ENCODE data around the gene EFHD1.
"Not testable (repeated sequence)": the region's sequence is repeated elsewhere in the genome, so short reads cannot be mapped to it uniquely, and the experiment has no call there.

EFHD1 gene

GRCh38 chr2:232622563-232622962 lies 10.8 kb upstream of the EFHD1 start:
- DNase-seq = no peak

DNA sequence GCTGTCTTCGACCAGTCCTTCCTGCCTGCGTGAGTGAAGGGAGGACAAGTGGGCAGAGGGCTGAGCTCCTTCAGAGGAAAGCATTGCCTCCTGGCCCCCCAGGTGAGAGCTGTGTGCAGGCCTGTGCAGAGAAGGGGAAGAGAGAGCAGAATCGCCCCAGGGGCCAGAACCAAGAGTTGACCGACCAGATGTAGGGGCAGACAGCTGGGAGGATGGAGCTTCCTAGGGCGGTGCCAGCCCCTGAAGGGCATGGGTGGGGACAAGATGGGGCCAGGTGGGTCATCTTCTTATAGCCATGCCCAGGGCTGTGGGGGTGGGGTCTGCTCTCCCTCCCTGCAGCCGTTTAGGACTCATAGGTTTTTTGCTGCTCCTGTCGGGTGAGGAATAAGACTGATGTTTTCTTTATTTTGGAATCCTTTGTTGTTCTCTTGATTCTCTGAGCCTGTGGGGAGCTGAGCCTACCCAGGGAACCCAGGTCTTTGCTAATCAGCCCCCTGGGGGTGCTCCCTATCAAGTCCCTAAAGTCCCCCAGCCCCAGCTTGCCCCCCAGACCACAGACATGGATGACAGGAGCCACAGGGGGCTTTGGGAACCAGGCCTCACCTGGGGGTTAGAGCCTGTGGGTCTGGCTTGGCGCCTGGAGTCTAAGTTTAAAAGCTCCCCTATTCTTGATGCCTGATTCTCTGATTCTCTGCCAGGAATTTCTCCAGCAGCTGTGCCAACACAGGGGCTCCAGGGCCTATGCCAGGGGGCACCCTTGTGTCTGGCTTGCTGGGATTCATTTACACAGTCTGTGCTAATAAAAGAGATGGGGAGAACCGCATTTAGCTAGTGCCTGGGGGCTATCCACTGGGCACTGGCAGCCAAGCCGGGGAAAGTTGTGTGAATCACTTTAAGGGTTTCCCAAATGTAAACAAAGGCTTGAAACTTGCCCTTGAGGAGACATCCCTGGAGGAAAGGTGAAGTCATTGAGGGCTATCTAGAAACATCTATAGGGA lies 9.3 kb upstream of the EFHD1 start:
- no peak for DNase-seq

GRCh38 chr2:232626584-232626983 lies 6.8 kb upstream of the EFHD1 start:
- no peak for DNase-seq

DNA sequence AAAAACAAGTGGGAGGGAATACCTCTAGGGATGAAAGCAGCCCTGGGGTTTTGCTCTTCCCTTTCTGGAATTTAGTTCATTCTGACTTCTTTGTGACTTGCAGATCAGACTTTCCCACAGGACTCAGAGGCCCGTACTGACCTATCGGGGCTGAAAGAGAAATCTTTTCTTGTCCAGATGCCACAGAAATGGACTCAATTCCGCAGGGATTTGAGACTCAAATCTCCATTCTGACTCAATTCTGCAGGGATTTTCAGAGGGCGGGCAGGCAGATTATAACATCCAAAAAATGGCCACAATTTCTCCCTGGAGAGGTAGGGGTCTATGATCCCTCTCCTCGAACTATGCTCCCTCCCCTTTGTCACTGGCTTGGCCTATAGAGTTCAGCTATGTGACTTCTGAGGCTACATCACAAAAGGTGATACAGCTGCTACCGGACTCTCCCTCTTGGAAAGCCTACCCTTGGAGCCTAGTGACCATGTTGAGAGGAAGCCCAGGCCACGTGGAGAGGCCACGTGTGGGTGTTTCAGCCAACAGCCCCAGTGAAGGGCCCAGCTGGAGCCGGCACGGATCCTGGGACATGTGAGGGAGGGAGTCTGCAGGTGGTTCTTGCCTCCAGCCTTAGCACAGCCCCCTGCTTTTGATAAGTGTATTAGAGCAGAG lies 4.8 kb upstream of the EFHD1 start:
- no peak for DNase-seq

- DNase-seq = no peak
These were observed 4.3 kb upstream of the EFHD1 start for GRCh38 chr2:232629129-232629475.

DNA sequence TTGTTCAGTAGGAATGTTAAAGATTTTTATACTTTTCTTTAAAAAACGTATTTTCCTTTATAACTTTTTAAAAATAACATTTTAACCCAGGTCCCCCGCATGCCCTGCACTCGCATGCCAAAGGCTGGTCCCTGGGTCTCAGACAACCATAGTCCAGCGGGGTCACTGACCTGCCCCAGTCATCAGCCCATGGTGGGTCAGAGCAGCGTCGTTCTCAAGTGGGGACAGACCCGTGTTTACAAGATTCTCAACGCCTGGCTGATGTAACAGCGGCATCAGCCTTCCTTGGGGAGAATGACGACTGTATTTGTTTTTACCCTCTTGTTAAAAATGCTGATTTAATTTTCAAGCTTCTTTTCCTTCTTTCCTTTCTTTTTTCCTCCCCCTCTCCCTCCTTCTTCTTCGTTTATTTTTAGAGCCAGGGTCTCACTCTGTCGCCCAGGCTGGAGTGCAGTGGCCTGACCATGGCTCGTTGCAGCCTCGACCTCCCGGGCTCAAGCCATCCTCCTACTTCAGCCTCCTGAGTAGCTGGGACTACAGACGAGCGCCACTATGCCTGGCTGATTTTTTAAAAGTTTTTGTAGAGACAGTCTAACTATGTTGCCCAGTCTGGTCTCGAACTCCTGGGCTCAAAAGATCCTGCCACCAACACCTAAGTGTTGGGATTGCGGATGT lies 1.0 kb upstream of the EFHD1 start:
- no peak for DNase-seq

GRCh38 chr2:232632904-232633412 lies 446 bp upstream of the EFHD1 start:
- DNase-seq = no peak

DNA sequence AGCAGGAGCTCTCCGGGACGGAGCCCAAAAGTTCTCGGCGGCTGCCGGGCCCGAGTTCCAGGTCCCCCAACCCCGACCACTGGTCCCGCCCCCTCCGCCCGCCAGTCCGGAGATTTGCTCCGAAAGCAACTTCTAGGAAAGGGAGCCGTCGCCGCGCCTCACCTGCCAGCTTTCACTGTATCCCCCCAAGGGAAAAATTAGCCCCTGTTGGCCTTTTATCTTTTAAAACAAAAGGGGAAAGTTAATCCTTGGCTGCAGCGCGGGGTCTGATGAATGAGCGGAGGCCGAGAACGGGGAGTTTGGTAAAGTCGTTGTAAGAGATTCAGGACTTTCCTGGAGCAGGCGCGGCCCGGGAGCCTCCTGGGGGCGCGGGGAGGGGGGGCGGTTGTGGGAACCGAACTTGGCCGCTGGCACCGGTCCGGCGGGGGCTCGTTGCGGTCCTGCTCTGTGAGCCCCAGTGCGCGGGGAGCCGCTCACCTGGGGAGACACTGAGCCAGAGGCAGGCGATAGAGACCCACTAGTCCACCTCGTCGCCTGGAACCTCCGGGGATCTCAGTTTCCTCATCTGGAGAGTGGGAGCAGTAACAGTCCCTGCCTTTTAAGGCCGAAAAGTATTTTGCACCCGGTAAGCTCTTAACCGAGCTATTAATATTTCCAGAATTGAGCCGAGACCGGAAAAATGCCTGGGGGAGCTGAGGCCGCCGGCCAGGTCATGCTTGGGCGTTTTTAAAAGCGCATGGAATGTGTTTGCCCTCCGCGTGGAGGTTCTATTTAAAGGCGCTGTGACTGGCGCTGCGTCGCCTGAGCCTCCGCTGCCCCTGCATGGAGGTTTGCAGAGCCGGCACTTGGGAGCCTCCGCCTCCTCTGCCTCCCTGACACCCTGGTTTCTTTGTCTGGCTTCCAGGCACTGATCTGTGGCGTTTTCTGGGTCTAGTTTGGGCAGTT lies 1.1 kb downstream of the EFHD1 start:
- DNase-seq = no peak

DNA sequence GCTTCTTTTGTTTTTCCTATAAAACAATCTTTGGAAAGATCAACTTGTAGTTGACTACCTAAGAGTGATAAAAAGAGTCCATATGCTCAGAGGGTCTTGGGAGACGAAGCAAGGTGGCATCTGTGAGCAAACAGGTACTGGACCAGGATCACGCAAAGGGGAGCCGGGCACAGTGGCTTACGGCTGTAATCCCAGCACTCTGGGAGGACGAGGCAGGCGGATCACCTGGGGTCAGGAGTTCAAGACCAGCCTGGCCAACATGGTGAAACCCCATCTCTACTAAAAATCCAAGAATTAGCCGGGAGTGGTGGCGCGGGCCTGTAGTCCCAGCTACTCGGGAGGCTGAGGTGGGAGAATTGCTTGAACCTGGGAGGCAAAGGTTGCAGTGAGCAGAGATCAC lies 2.0 kb downstream of the EFHD1 start:
- DNase-seq = not testable (repeated sequence)

DNA sequence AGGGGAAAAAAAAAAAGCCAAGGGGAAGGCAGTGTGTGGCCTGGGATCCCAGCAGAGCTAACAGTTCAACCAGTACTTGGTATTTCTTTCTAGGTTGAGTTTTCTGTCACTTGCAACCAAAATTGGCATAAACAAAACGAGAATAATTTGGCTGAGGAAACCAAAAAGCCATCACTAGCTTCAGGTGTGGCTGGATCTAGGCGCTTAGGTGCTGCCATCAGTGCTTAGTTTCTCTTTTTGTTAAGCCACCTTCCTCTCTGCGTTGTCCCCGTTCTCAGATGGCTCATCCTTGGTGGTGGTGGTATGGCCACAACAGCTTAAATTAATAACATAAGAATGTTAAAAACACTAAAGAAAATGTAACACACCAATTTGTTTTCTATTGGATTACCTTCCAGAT lies 2.4 kb downstream of the EFHD1 start:
- no peak for DNase-seq

DNA sequence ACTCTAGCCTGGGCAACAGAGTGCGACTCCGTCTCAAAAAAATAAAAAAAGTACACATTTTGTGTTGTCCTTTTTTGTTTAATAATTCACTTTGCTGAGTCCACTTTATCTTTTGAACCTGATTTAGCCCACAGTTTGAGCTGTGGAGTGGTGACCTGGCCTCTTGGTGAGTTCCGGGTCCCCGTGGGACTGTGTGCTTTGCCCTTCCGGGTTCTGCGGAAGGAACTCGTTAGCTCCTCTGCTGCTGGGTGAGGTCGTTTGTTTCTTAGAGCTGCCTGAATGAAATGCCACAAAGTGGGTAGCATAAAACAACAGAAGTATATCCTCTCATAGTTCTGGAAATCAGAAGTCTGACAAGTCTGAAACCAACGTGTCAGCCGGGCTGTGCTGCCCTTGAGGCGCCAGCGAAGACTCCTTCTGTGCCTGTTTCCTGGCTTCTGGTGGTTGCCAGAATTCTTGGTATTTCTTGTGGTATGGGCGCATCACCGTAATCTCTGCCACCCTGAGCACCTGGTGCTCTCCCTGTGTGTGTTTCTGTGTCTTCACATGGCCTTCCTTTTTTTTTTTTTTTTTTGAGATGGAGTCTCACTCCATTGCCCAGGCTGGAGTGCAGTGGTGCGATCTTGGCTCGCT lies 3.5 kb downstream of the EFHD1 start:
- no peak for DNase-seq

- DNase-seq = no peak
These were observed 4.6 kb downstream of the EFHD1 start for GRCh38 chr2:232637866-232638583.

- no peak for DNase-seq
These were observed 7.9 kb downstream of the EFHD1 start for GRCh38 chr2:232641153-232641848.

DNA sequence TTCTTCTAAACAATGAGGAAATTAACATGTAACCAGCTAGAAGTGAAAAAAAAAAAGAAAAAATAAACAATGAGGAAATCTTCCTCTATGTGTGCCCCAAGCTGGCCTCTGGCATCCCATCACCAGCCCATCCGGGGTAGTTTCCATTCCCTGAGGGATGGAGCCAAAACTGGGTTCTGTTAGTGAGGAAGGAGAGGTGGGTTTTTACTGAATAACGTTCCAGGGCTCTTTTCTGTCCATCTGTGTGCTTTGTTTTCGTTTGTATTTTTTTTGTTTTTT lies 9.7 kb downstream of the EFHD1 start:
- DNase-seq = no peak

GRCh38 chr2:232643813-232644347 lies 10.5 kb downstream of the EFHD1 start:
- no peak for DNase-seq

GRCh38 chr2:232645061-232645460 lies 11.7 kb downstream of the EFHD1 start:
- DNase-seq = no peak

DNA sequence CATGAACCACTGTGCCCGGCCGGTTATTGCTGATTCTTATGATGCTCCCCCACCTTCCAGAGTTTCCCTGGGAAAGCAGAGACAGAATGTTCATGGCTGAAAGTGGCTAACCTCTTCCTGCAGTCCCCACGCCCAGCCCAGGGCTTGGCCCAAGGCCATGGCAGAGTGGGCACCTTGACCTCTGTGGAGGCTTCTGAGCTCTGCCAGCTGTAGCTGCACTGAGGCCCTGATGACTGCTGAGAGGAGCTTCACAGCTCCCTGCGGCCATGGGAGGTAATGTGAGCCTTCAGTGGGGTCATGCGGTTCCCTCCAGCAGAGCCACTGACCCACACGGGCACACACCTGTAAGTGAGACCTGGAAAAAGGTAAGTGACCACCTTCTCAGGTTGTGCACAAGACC lies 13.3 kb downstream of the EFHD1 start:
- no peak for DNase-seq

DNA sequence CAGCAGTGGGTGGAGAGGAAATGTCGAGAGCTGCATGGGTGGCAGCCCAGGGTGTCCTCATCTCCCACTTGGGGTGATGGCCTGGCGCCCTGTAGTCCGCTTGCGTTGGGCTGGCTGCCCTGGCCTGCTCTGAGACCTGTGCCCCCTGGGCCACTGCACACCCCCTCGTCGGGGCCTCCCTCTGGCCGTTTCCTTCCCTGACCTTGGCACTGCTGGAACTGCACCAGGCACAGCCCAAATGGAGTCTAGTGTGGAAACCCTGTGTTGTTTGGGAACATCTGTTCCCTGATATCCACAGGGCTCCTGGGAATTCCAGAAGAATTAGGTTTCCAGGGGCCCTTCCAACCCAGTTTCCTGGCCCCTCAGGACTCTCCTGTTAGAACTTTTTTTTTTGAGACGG lies 13.9 kb downstream of the EFHD1 start:
- no peak for DNase-seq

- DNase-seq = no peak
These were observed 15.6 kb downstream of the EFHD1 start for GRCh38 chr2:232649033-232649432.

GRCh38 chr2:232652505-232652851 lies 19.1 kb downstream of the EFHD1 start:
- no peak for DNase-seq

DNA sequence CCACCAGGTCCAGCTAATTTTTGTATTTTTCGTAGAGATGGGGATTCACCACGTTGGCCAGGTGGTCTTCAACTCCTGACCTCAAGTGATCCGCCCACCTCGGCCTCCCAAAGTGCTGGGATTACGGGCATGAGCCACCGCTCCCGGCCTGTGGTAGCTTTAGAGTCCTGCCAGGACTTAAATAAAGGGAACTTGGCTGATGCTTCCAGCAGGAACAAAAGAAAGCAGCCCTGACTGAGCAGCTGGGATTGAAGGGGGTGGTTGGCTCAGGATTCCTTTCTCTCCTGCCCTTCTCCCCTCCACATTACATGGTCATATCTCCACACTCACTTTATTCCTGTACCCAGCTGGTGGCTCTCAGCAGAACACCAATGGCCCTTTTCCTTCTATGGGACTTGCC lies 20.0 kb downstream of the EFHD1 start:
- DNase-seq = no peak
